ENCODE results near the gene ZNF679.
A peak's percentile ranks its signal among the peaks of the same experiment; 100 is the strongest.
"Not testable (repeated sequence)": the region's sequence is repeated elsewhere in the genome, so short reads cannot be mapped to it uniquely, and the experiment has no call there.

Gene ZNF679

GRCh38 chr7:64312826-64313225, 84.6 kb downstream of the ZNF679 start:
- DNase-seq, result no peak

- DNase-seq, result peak; percentile 90
Observed at GRCh38 chr7:64313740-64314491, 85.6 kb downstream of the ZNF679 start, which contains the start of gene ZNF736. TSS of gene ZNF736 (plus strand) at chr7:64313961. CDS start at chr7:64314151, 190 bp downstream.

- no peak for DNase-seq
Observed at GRCh38 chr7:64314566-64314965, 86.3 kb downstream of the ZNF679 start.

- not testable (repeated sequence) for DNase-seq
Observed at GRCh38 chr7:64316031-64316742, 87.9 kb downstream of the ZNF679 start.

Measured in NCI-H526 treated with DMSO at 0.1 percent for 48 hours (cell line).